Esophagus muscularis mucosa (tissue), 4 donors: ENCODE results near the gene CCNL1. TPM values are rescaled to one million over a fixed set of nuclear protein-coding genes. Genes with fewer than 3 reads are reported as not detected.
"Not testable (repeated sequence)": the region's sequence is repeated elsewhere in the genome, so short reads cannot be mapped to it uniquely, and the experiment has no call there.

Source experiments
- DNase-seq: peaks from one replicate; pipeline ENCODE4 v3.0.0-alpha.2; 2017; ENCODE audit errors: extremely low spot score
- H3K27ac ChIP-seq, 4 donors: fragments of 200-600 bp; sonication (generic); replicated peaks in 1 of 4; 1 replicate in 3 of 4; 2 replicates in 1 of 4; pipeline ENCODE4 v1.5.1; 2016 to 2019; ENCODE audit warnings: mild to moderate bottlenecking in 1 of 4
- H3K27me3 ChIP-seq, 4 donors: fragments of 200-600 bp; sonication (generic); one replicate each; pipeline versions ENCODE4 v1.5.1 to v1.6.0; 2016 to 2019
- H3K36me3 ChIP-seq, 4 donors: fragments of 200-600 bp; sonication (generic); one replicate each; pipeline ENCODE4 v1.5.1; 2016 to 2019
- H3K4me1 ChIP-seq, 4 donors: fragments of 200-600 bp; sonication (generic); one replicate each; pipeline ENCODE4 v1.5.1; 2016 to 2019
- H3K4me3 ChIP-seq, 4 donors: fragments of 200-600 bp; sonication (generic); 1 replicate in 2 of 4; 2 replicates in 2 of 4; pipeline ENCODE4 v1.5.1; 2016 to 2019; ENCODE audit warnings: mild to moderate bottlenecking in 4 of 4, moderate library complexity in 1 of 4
- H3K9me3 ChIP-seq, 4 donors: fragments of 200-600 bp; sonication (generic); 1 replicate in 3 of 4; 2 replicates in 1 of 4; pipeline ENCODE4 v1.5.1; 2016 to 2019
- CTCF ChIP-seq, 3 experiments: fragments of 200-600 bp in 2 of 3; fragments of 450-650 bp in 1 of 3; sonication (generic) in 2 of 3; IDR thresholded peaks; one replicate each; pipeline ENCODE4 v1.5.1; 2017 to 2019; ENCODE audit warnings: antibody characterized with exemption in 3 of 3, mild to moderate bottlenecking in 2 of 3, moderate library complexity in 1 of 3
- EP300 ChIP-seq: sonication (generic); formaldehyde crosslinking; IDR thresholded peaks from one replicate; pipeline ENCODE4 v1.6.1; 2017; ENCODE audit warnings: antibody characterized with exemption
- POLR2A ChIP-seq: fragments of 450-650 bp; IDR thresholded peaks from one replicate; pipeline ENCODE4 v1.6.1; 2017; ENCODE audit warnings: antibody characterized with exemption, moderate library complexity, mild to moderate bottlenecking, low read depth
- POLR2AphosphoS5 ChIP-seq, 2 donors: sonication (generic); formaldehyde crosslinking; IDR thresholded peaks; one replicate each; pipeline ENCODE4 v1.6.1; 2017; ENCODE audit warnings: antibody characterized with exemption in 2 of 2
- WGBS: methylation state at CpG from one replicate; pipeline ENCODE4 v1.1.5; 2018; 5-methylcytosine and 5-hydroxymethylcytosine counted together
- intact Hi-C: fragments of 100-400 bp; cut with DNase I; formaldehyde crosslinking; loops from one replicate; pipeline ENCODE4 v1.15.1; 2023
- total RNA-seq, 4 donors: library from RNA; depleted of rRNA; stranded (reverse); fragments of >200 nt; gene quantifications; one replicate each; pipeline versions ENCODE4 v1.1.0 to v1.2.1, GENCODE V29; 2016

Gene CCNL1
- total RNA-seq, 4 donors from 2014 or later: 45.3 to 180 (median 77.3) TPM

- TF ChIP-seq EP300: no peak
- no peak for TF ChIP-seq POLR2AphosphoS5 (IDR thresholded peaks at IDR 0.05)
- no peak for TF ChIP-seq CTCF (IDR thresholded peaks at IDR 0.05)
- no peak for TF ChIP-seq POLR2A
- Histone ChIP-seq H3K27ac (peak overlapping the region in 1 of 4 donors; percentile 0), H3K4me1 (peaks cover 26 to 47% (median 41%) of the 10 kb centered on the region in 4 donors), H3K9me3 (no peaks in the 10 kb centered on the region), H3K27me3 (no peaks in the 10 kb centered on the region), H3K36me3 (no peaks in the 10 kb centered on the region), H3K4me3 (no peak overlapping the region)
- 75% methylated on average over 2 of the region's 2 CpGs for WGBS
- intact Hi-C loops: no loop called here
- no peak for DNase-seq
These were observed 56.7 kb downstream of the CCNL1 start for GRCh38 chr3:157103280-157103679.

GRCh38 chr3:157102595-157102994 lies 57.4 kb downstream of the CCNL1 start:
- intact Hi-C loops, H3K27ac ChIP-seq, H3K4me3 ChIP-seq, H3K36me3 ChIP-seq, H3K9me3 ChIP-seq, DNase-seq, H3K27me3 ChIP-seq: not testable (repeated sequence)
- peaks cover 29 to 47% (median 40%) of the 10 kb centered on the region in 4 donors for H3K4me1 ChIP-seq
- 92% methylated on average over 1 of the region's 1 CpG for WGBS

- TF ChIP-seq POLR2A (no peak), EP300 (no peak)
- Histone ChIP-seq H3K4me1 (peaks cover 29 to 44% (median 38%) of the 10 kb centered on the region in 4 donors), H3K27ac (no peak overlapping the region), H3K27me3 (no peaks in the 10 kb centered on the region), H3K36me3 (no peaks in the 10 kb centered on the region), H3K9me3 (no peaks in the 10 kb centered on the region), H3K4me3 (no peak overlapping the region)
- no peak for DNase-seq
- 100% methylated on average over 3 of the region's 3 CpGs for WGBS
- intact Hi-C loops: no loop called here
These were observed 57.8 kb downstream of the CCNL1 start for GRCh38 chr3:157102098-157102497.

DNA sequence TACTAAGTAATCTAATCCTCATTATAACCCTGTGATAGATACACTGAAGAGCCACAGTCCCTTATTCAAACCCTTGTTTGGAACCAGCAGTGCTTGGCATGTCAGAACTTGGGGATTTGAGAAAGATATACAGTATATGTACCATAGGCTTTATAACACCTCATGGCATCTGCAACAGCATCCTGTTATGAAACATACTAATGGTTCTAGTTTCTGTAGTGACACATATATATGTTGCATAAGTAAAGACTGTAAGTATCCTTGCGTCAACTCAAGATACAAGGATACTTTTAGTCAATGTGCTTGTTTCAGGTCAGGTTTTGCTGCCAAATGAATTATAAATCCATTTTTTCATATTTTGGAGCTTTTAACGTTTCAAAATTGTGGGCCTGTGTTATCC lies 58.5 kb downstream of the CCNL1 start:
- H3K27me3 ChIP-seq: no peaks in the 10 kb centered on the region
- intact Hi-C loops: no loop called here
- 73% methylated on average over 2 of the region's 2 CpGs for WGBS
- peak overlapping the region in 1 of 4 donors; percentile 77 for H3K27ac ChIP-seq
- H3K4me1 ChIP-seq: peaks cover 29 to 44% (median 38%) of the 10 kb centered on the region in 4 donors
- TF ChIP-seq POLR2A (no peak), POLR2AphosphoS5 (IDR thresholded peaks at IDR 0.05) (no peak), EP300 (no peak), CTCF (IDR thresholded peaks at IDR 0.05) (no peak)
- no peaks in the 10 kb centered on the region for H3K36me3 ChIP-seq
- H3K4me3 ChIP-seq: no peak overlapping the region
- DNase-seq: no peak
- no peaks in the 10 kb centered on the region for H3K9me3 ChIP-seq

- Histone ChIP-seq H3K27ac (peak overlapping the region; percentile 48 to 77 (median 60)), H3K4me1 (peaks cover 29 to 44% (median 38%) of the 10 kb centered on the region in 4 donors), H3K9me3 (no peaks in the 10 kb centered on the region), H3K4me3 (no peak overlapping the region), H3K36me3 (no peaks in the 10 kb centered on the region), H3K27me3 (no peaks in the 10 kb centered on the region)
- no peak for DNase-seq
- intact Hi-C loops: no loop called here
- 69% methylated on average over 8 of the region's 8 CpGs for WGBS
- TF ChIP-seq POLR2AphosphoS5 (IDR thresholded peaks at IDR 0.05): no peak
- no peak for TF ChIP-seq CTCF (IDR thresholded peaks at IDR 0.05)
- no peak for TF ChIP-seq POLR2A
- TF ChIP-seq EP300: no peak
These were observed 59.1 kb downstream of the CCNL1 start for GRCh38 chr3:157100608-157101396.
